Smooth muscle cell (in vitro differentiated cells): Measurements from ENCODE around the gene PCARE. TPM values are rescaled to one million over a fixed set of nuclear protein-coding genes. Genes with fewer than 3 reads are reported as not detected.

Experiments used
- DNase-seq: peaks from one replicate; lab custom pipeline; 2025; ENCODE audit not compliant: unreplicated experiment; lab: John Stamatoyannopoulos, UW
- H2AFZ ChIP-seq: fragments of 200-600 bp; sonication (generic); 2 replicates; pipeline ENCODE4 v1.6.0; 2016; ENCODE audit warnings: antibody characterized with exemption, low read depth, mild to moderate bottlenecking
- H3F3A ChIP-seq: fragments of 200-600 bp; sonication (generic); 2 replicates; pipeline ENCODE4 v1.6.0; 2017; ENCODE audit warnings: antibody characterized with exemption, low read depth
- H3K27ac ChIP-seq: fragments of 200-600 bp; sonication (generic); 2 replicates; pipeline ENCODE4 v1.5.1; 2016; ENCODE audit warnings: low read depth, mild to moderate bottlenecking
- H3K27me3 ChIP-seq: fragments of 200-600 bp; sonication (generic); 2 replicates; pipeline ENCODE4 v1.6.1; 2016; ENCODE audit warnings: low read depth, mild to moderate bottlenecking
- H3K36me3 ChIP-seq: fragments of 200-600 bp; sonication (generic); 2 replicates; pipeline ENCODE4 v1.5.1; 2016; ENCODE audit warnings: low read depth
- H3K4me1 ChIP-seq: fragments of 200-600 bp; sonication (generic); 2 replicates; pipeline ENCODE4 v1.5.1; 2016; ENCODE audit warnings: low read depth
- H3K4me2 ChIP-seq: fragments of 200-600 bp; sonication (generic); 2 replicates; pipeline ENCODE4 v1.6.0; 2016; ENCODE audit warnings: mild to moderate bottlenecking
- H3K4me3 ChIP-seq: fragments of 200-600 bp; sonication (generic); 2 replicates; pipeline ENCODE4 v1.5.1; 2016; ENCODE audit warnings: mild to moderate bottlenecking
- H3K79me2 ChIP-seq: fragments of 200-600 bp; sonication (generic); 2 replicates; pipeline ENCODE4 v1.6.0; 2016; ENCODE audit warnings: low read depth, mild to moderate bottlenecking
- H3K9ac ChIP-seq: fragments of 200-600 bp; sonication (generic); 2 replicates; pipeline ENCODE4 v1.6.0; 2016; ENCODE audit warnings: low read depth
- H3K9me3 ChIP-seq: fragments of 200-600 bp; sonication (generic); replicated peaks from 2 replicates; pipeline ENCODE4 v1.5.1; 2016; ENCODE audit warnings: low read depth
- H4K20me1 ChIP-seq: fragments of 200-600 bp; sonication (generic); 2 replicates; pipeline ENCODE4 v1.6.0; 2016; ENCODE audit warnings: low read depth
- WGBS: methylation state at CpG from one replicate; pipeline ENCODE4 v1.1.7; 2016; ENCODE audit warnings: low lambda C conversion rate; 5-methylcytosine and 5-hydroxymethylcytosine counted together
- polyA plus RNA-seq: library from polyadenylated mRNA; unstranded; fragments of >200 nt; fragmentation: Nextera tagmentation; extraction: Ambion mirVana; gene quantifications from 2 replicates; pipeline ENCODE4 v1.2.1, GENCODE V29; 2016
- total RNA-seq: library from RNA; depleted of rRNA; stranded (reverse); fragments of >200 nt; gene quantifications from 2 replicates; pipeline ENCODE4 v1.2.3, GENCODE V29; 2014
- TF ChIP-seq, protein P1 (sequence below): fragments of 200-600 bp; sonication (generic); IDR thresholded peaks from 2 replicates; pipeline ENCODE4 v1.5.1; 2017; ENCODE audit warnings: borderline replicate concordance, mild to moderate bottlenecking, antibody characterized with exemption; ENCODE audit not compliant: insufficient read depth, poor library complexity, severe bottlenecking

The PCARE gene
- total and polyA plus RNA-seq, 2 experiments from 2014 or later, result not detected

DNA sequence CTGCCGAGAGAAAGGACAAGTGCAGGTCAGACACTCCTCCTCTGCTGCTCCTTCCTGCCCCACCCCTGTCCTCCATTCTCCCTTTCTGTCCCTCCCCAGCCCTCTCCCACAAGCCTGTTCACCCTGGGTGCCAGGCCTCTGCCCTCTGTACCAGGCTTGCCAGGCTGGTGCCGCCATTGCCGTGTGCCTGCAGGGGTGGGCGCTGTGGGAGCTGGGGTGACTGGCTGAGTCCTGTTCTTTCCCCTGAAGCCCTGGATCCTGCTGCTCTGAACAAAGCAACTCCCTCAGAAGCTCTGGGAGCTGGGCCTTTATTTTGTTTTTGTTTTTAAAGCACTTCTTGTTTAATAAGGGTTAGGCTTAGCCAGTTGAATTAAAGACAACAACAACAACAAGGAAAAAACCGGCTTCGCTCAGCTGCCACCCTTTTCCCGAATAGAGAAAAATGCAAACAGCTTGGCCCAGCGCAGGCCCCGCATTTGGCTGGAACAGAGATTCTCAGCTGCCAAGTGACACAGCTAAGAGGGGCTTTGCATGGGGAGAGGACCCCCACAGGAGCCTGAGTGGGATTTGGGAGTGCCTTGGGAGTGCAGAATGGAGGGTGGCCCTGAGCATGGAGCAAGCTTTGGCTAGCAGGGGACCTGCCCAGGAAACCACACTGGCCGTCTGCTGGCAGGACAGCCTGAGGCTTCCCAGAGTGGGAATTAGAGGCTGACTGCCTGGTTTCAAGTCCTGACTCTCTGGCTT, 9.1 kb downstream of the PCARE start:
- no peaks in the 10 kb centered on the region for H3K79me2 ChIP-seq
- TF ChIP-seq, protein P1, sequence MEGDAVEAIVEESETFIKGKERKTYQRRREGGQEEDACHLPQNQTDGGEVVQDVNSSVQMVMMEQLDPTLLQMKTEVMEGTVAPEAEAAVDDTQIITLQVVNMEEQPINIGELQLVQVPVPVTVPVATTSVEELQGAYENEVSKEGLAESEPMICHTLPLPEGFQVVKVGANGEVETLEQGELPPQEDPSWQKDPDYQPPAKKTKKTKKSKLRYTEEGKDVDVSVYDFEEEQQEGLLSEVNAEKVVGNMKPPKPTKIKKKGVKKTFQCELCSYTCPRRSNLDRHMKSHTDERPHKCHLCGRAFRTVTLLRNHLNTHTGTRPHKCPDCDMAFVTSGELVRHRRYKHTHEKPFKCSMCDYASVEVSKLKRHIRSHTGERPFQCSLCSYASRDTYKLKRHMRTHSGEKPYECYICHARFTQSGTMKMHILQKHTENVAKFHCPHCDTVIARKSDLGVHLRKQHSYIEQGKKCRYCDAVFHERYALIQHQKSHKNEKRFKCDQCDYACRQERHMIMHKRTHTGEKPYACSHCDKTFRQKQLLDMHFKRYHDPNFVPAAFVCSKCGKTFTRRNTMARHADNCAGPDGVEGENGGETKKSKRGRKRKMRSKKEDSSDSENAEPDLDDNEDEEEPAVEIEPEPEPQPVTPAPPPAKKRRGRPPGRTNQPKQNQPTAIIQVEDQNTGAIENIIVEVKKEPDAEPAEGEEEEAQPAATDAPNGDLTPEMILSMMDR, result no peak
- DNase-seq, result no peak
- no peak overlapping the region for H3K4me3 ChIP-seq
- H3K27ac ChIP-seq, result no peak overlapping the region
- no peaks in the 10 kb centered on the region for H4K20me1 ChIP-seq
- H3K27me3 ChIP-seq, result no peaks in the 10 kb centered on the region
- no peak overlapping the region for H3K4me2 ChIP-seq
- no peak overlapping the region for H2AFZ ChIP-seq
- H3K4me1 ChIP-seq, result peaks cover 21% of the 10 kb centered on the region
- no peak overlapping the region for H3K9ac ChIP-seq
- no peaks in the 10 kb centered on the region for H3K36me3 ChIP-seq
- 86% methylated on average over 9 of the region's 10 CpGs for WGBS
- peaks cover 4% of the 10 kb centered on the region for H3F3A ChIP-seq
- H3K9me3 ChIP-seq, result no peaks in the 10 kb centered on the region

DNA sequence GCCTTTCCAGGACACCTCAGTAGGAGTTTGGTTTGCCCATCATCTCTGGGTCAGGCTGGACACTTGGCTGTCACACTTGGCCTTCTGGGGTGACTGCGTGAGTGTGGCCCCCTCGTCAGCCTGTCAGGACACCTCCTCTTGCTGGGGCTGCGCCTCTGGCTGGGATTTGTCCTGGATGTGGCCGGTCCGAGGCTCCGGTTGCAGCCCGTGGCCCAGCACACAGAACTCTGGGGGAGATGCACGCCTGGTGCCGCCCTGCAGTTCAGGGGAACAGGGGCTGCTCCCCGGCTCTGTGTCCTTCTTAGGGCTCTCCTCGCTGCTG, 9.6 kb downstream of the PCARE start:
- peaks cover 4% of the 10 kb centered on the region for H3F3A ChIP-seq

DNA sequence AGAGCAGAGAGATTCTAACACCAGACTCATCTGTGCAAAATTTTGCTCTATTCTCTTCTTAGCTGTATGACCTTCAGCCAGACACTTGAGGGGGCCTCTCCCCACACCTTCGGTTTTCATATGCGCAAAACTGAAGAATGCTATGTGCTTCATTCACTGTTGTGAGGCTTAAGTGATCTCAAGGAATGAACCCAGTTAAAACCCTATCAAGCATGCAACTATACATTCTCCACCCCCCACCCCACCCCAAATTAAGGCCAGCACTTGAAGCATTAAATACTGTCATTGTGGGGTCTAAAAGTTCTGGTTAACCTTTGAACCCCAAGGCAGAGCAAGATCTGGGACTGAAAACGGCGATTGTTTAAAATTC, 10.0 kb downstream of the PCARE start:
- Histone ChIP-seq H2AFZ (no peak overlapping the region), H3K9ac (no peak overlapping the region), H3F3A (peaks cover 4% of the 10 kb centered on the region), H3K27me3 (no peaks in the 10 kb centered on the region), H4K20me1 (no peaks in the 10 kb centered on the region), H3K27ac (no peak overlapping the region), H3K36me3 (no peaks in the 10 kb centered on the region), H3K9me3 (no peaks in the 10 kb centered on the region), H3K79me2 (no peaks in the 10 kb centered on the region), H3K4me1 (peaks cover 21% of the 10 kb centered on the region), H3K4me3 (no peak overlapping the region), H3K4me2 (no peak overlapping the region)
- TF ChIP-seq, protein P1, result no peak
- DNase-seq, result no peak
- 99% methylated on average over 4 of the region's 4 CpGs for WGBS

More for the DNA sequence above, 9.6 kb downstream of the PCARE start:
- Histone ChIP-seq H3K27me3 (no peaks in the 10 kb centered on the region), H3K4me3 (no peak overlapping the region), H3K9ac (no peak overlapping the region), H3K36me3 (no peaks in the 10 kb centered on the region), H3K79me2 (no peaks in the 10 kb centered on the region), H3K4me1 (peaks cover 21% of the 10 kb centered on the region), H2AFZ (no peak overlapping the region), H3K27ac (no peak overlapping the region), H4K20me1 (no peaks in the 10 kb centered on the region), H3K4me2 (no peak overlapping the region), H3K9me3 (no peaks in the 10 kb centered on the region)
- no peak for DNase-seq
- TF ChIP-seq, protein P1, result no peak
- WGBS, result 98% methylated on average over 9 of the region's 11 CpGs
